ENCODE results near the gene CAMK1D.

The CAMK1D gene

DNA sequence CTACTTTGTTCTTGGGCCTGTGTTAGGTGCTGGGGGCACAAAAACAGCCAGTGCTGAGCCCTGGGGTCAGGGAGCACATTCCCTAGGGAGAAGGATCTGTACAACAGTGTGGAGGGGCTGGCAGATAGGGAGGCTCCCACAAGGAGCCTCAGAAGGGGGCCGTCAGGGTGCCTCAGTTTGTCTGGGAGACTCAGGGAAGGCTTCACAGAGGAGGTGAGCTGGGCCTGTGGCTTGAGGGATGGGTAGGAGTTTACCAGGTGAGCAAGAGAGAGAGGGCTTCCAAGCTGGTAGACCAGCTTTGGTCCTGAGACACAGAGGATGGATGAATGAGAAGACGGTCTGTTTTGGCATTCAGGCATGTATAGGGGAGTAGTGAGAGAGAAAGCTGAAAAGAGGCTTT, 52.1 kb downstream of the CAMK1D start:
- no peak for DNase-seq (ENCODE audit: low read depth in 2 of 2)

DNA sequence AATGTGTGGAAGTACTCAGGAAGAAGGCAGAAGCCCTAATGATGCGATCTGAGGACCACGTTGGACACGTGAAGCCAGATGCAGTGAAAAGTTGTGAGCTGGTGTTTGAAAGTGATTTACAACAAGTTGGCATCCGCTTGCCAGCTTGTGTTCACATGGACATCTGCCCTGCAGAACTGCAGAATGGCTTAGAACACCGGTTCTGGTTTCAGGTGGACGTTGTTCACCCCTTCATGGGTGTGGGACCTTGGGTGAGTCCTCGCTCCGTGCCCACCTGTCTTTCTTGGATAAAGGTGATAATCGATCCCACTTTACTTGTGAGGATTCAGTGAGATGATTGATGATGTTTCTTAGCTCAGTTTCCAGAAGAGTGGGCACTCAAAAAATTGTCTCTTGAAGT, 53.8 kb downstream of the CAMK1D start:
- DNase-seq (ENCODE audit: low read depth in 2 of 2): no peak

DNA sequence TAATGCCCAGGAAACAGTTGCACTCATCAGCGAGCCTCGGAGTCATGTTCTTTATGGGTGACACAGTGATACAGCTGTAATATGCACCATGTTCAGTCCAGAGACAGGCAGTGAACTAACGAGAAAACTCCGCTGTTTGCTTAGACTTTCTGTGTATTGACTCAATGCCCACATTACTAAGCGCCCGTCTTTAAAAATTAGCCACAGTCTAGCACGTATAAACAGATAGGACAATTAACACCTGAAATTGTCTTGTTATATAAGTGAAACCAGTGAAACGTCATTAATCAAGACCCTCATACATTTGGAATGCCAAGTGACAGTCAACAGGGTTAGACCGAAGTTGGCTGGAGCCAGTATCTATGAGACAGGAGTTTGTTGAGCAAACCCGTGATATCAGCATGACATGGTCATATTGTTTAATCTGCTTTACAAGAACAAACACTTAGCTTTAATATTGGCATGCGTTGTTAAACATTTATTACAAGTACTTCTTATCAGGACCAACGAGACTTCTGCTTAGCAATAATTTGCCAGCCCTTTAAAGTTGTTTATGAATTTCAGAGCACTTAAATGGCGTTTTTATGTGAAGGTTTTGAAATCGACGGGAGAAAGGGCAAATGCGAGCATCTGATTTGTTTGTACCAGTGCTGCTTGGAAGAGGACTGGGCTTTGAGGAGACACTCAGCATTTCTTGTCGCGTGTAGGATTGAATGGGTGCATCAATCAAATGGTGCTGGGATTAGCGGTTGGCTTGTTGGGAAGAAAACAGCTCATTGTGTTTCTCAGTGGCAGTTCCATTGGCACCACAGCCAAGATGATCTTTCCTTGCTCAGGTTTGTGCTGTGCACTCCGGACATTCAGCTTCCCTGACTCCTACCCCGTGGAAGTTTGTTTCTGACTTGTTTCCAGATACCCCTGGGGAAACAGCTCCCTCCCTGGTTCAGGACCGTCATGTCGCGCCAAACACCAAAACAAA, 56.3 kb downstream of the CAMK1D start:
- no peak for DNase-seq (ENCODE audit: low read depth in 2 of 2)

DNA sequence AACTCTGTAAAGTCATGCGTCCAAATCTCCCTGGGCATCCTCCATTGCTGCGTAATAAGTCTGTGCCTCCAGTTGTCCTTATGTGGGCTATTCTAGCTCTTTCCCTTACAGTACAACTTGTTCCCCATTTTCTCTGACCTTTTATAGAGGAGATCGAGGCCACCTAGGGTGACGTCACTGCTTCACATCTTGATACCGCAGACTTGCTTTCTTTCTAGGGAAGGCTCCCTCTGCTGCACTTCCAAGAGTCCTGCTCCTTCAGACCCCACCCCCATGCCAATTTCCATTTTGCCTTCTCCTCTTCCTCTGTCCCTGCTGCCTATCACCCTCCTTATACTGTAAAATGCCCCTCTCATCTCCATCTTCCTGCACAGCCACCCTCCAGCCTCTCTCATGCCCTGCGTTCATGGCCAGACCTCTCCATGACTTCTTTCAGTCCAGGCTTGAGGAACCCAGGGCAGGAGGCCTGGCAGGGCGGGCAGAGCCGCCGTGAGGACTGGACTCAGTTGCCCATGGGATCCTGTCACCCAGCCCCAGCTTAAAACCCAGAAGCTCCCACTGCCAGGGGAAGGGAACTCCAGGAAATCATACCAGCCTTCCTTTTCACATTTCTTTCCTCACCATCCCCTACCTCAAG, 57.5 kb downstream of the CAMK1D start:
- DNase-seq (ENCODE audit: low read depth in 2 of 2): no peak

DNA sequence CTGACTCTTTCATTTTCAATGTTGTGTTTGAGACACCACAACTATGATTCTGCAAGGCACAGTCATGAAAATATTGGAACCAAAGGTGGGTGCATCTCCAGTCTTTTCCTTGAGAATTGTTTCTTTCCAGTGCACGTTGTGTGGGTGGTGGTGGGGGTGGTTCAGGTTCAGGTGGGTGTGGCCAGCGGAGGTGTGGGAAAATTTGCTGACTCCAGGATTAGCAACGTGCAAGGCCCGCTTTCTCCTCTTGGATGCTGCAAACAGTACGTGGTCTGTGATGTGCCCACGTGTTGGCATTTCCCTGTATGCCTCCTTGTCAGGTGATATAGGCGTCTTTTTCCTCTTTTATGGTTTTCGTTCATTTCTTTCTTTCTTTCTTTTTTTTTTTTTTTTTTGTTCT, 59.1 kb downstream of the CAMK1D start:
- DNase-seq (ENCODE audit: low read depth in 2 of 2): no peak

DNA sequence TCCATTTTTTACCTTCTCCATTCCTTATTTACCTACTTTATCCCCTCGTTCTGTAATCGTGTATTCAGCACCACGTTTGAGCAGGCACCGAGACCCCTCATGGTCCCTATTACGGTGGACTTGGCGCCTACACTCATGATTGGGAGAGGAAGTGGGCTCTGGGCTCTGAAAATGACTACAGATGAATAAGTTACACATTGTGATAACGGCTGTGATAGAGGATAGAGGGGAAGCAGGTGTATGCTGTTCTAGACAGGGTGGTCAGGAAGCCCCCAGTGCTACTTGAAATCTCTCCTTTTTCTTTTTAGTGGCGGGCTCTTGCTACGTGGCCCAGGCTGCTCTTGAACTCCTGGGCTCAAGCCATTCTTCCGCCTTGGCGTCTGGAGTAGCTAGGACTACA, 59.8 kb downstream of the CAMK1D start:
- no peak for DNase-seq (ENCODE audit: low read depth in 2 of 2)

DNA sequence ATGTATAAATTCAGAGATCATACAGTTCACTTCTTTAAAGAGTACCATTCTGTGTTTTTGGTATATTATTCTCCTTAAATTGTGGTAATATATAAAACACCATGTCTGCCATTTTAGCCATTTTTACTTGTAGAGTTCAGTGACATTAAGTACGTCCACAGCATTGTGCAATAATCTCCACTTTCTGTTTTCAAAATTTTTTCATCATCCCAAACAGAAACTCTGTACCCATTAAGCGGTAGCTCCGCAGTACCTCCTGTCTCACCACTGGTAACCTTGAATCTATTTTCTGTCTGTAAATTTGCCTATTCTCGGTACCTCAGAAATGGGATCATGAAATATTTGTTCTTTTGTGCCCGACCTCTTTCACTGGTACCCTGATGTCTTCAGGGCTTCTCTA, 60.3 kb downstream of the CAMK1D start:
- no peak for DNase-seq (ENCODE audit: low read depth in 2 of 2)

DNA sequence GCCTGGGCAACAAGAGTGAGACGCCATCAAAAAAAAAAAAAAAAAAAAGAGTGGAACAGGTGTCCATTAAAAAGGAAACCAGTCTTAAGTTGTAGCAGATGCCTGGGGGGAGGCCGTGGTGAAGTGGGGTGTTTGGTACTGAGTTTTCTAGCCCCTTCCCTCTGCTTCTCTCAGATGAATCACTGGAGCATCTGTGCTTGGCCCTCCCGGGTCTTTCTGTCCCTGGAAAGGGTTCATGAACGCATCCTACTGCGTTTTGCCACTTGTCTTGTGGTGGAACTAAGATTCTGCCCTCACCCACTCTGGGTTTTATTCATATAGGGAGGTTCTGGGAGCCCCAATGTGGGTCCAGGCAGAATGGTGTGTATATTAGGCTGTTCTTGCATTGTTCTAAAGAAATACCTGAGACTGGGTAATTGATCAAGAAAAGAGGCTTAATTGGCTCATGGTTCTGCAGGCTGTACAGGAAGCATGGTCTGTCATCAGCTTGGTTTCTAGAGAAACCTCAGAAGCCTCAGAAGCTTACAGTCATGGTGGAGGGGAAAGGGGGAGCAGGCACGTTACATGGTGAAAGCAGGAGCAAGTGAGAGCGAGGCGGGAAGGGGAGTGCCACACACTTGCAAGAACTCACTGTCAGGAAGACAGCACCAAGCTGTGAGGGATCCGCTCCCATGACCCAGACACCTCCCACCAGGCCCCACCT, 63.5 kb downstream of the CAMK1D start:
- DNase-seq (ENCODE audit: low read depth in 2 of 2): no peak

DNA sequence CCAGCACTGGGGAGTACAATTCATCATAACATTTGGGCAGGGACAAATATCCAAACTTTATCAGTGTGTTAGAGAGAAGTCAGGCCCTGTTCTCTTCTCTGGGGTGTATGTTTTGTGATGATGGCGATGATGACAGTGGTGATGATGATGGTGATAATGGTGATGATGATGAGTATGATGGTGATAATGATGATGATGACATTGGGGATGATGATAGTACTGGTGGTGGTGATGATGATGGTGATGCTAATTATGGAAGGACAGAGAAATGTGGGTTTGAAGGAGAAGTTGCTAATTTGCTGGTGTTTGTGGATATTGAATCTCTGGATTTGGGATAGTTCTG, 64.0 kb downstream of the CAMK1D start:
- DNase-seq (ENCODE audit: low read depth in 2 of 2): no peak

DNA sequence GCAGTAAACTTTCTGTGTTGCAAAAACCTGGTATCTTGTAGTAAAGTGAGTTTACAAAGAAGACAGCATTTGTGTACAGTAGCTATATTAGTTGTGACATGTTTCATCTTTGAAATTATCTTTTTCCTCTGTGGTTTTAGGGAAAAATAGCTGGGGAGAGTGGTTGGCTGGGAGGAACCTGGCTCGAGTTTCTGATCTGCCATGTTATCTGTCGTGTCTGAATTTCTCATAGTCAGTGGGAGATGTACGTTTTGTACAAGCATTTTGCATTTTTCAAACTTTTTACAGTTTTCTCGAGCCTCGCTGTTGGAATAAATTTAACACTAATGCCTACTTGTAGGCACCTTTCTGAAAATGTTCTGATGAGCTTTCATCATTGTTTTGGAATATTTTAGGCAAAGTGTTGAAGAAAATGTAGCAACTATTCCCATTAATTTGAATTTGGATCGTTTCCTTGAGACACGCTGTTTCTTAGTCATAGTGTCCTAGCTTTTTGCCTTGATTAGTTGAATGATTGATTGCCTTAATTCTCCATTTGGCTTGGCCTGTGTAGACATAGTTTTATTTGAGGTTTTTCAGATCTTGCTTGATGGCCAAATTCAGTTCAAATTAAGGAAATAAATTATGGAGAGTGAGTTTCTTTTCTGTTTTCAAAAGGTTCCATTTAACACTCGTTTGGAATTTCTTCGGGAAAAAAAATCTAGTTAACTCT, 65.1 kb downstream of the CAMK1D start:
- DNase-seq (ENCODE audit: low read depth in 2 of 2): no peak

DNA sequence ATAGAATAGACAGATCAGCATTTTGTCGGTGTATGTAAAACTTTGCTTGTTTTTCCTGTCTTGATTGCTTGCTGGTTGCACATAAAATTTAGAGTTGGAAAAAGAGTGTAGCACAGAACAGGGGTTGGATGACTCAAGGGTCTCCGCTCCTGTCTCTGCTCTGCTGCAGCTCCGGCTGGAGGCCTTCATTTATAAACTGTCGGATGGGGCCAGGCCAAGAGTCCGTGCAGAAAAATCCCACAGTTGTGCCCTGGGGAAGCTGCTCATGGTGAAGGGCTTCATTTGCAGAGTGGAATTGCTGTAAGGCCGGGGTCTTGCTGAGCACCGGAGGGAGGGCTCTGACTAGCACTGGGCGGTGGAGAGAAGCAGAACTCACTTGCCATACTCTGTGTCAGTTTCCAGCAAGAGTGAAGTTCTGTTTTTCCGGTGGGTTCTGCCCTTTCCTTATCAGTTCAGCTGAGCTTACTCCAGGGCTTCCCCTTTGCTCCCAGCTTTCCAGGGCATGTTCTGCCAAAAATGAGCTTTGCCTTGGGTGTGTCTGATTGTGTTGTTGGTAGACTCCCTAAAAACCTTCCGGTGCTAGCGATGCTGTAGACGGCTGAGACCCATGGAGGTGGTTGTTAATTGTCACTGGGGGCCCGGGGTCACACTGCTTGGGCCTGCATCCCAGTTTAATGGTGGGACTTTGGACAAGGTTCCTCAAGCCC, 67.2 kb downstream of the CAMK1D start:
- no peak for DNase-seq (ENCODE audit: low read depth in 2 of 2)

DNA sequence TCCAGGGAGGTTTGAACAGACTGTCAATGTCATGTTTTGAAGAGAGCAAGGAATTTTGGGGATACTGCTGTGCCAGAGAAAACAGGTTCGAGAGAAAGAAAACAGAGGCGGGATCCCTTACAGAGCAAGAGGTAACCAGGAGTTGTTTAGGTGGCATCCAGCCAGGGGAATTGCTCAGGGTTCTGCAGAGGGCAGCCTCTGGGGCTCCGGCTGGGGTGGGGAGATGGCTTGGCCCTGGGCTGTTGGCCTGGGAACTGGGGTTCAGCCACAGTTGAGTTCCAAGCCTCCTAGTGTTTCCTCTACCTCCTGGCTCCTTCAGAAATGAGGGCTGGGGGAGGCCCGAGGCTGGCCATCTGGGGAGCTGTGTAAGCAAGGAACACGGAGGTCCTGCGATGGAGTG, 68.0 kb downstream of the CAMK1D start:
- no peak for DNase-seq (ENCODE audit: low read depth in 2 of 2)

DNA sequence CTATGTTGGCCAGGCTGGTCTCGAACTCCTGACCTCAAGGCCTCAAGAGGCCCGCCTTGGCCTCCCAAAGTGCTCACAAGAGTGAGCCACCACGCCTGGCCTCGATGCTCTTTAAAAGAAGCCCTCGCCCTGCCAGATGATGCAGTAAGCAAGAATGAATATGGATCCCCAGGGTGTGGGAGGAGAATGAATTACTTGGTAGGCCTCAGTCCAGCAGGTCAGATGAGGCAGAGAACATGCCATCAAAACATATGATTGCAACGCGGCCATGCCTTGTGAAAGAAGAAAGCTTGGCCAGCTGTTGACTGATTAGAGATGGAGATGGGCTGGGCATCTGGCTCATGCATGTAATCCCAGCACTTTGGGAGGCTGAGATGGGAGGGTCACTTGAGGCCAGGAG, 68.7 kb downstream of the CAMK1D start:
- DNase-seq (ENCODE audit: low read depth in 2 of 2): no peak

DNA sequence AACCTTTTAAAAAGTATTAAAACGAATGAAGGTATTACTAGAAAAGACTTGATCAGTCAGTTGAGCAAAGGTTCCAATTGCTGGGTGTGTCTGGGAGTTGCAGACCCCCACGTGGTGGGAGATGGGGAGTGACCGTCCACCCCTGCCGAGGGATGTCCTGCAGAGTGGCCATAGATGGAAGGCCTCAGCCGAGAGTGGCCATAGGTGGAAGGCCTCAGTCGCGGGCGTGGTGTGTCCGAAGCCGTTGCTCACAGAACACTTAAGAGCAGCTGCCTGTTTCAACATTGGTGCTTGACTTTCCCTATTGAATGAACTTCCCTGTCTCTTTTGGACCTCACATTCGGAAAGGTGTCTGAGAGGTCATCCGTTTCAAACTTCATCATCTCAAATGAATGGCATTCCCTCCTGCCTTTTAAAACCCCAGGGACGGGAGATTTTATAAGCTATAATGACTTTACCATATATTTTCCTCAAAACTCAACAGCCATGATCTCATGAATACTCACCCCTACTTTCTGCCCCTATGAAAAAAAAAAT, 69.4 kb downstream of the CAMK1D start:
- no peak for DNase-seq (ENCODE audit: low read depth in 2 of 2)

DNA sequence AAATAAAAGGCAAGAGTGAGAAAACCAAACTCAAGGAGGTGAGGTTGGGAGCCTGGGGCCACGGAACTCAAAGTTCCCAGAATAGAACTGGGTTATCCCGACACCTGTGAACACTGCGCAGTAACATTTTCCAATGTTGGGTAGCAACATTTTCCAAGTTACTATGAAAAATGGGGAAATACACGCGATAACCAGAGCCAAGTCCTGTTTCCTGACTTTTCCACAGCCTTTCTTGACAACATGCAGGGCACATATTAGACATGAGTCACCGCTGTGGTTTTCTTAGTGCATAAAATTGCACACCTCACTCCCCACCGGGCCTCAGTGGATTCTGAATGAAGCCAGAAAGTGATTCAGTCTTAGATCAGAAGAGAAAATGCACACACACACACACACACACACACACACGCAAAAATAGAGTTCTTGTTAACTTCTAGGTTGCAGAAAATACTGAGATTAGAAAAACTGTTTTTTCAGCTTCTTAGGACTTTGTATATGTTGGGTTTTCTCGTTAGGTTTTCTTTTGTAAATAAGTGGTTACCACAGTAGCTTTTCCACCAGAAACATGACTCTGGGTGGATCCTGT, 70.0 kb downstream of the CAMK1D start:
- DNase-seq (ENCODE audit: low read depth in 2 of 2): peak in 1 of 2 donors; percentile 27

DNA sequence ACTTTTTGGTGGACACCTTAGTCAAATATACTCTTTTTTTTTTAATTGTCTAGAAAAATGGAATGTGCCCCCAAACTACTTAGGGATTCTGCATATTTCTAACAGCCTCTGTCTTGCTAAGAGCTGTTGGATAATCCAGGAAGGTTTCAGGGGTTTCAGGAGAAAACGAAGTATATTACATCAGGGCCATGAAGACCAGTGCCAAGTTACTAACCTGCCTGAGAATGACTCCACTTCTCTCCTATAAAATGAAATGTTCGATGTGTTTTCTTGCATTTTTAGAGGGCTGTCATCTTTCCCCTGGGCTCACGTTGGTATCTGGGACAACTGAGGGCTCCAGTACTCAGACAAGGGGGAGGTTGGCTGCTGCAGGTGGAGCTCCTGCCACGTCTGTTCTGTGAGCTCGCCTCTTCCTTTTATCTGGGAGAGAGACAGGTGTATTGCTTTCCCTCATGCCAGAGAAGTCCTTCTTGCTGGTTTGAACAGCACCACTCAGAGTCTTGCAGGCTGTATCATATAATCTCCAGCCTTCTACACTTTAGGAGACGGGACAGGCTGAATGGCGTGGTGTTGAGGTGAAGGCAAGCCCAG, 71.3 kb downstream of the CAMK1D start:
- DNase-seq (ENCODE audit: low read depth in 2 of 2): no peak

DNA sequence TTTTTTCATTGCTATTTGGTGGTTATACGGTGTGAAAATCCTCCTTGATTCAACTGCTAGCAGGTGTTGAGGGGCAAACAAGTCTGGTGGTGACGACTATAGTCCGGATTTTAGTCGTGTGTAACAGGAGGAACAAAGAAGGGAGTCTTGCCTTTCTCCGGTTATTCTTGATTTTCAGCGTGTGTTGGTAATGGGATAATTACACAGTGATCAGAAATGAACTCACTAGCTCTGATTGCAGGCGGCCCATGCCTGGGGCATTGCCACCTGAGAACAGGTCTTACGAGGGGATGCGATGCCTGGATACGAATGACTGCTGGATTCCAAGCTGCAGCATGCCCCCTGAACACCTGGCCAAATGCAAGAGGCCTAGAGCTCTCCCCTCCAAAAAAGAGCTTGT, 72.8 kb downstream of the CAMK1D start:
- DNase-seq (ENCODE audit: low read depth in 2 of 2): no peak

DNA sequence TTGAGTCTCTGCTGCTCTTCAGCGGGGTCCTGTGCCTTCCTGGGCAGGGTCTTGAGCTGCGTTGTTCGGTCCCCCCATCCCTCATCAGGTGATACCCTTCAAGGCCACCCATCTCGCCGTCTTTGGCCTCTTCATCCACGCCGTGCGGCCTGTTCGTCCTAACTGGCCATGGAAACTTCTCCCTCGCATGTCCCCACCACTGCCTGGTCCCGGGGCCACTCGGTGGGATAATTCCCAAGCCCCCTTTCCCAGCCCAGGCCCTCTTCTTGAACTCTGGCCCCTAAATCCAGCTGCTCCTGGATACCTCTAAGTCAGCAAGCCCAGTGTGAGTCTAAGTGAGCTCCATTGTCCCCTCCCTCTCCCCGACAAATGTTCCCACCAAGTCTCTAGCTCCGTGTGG, 74.5 kb downstream of the CAMK1D start:
- no peak for DNase-seq (ENCODE audit: low read depth in 2 of 2)

DNA sequence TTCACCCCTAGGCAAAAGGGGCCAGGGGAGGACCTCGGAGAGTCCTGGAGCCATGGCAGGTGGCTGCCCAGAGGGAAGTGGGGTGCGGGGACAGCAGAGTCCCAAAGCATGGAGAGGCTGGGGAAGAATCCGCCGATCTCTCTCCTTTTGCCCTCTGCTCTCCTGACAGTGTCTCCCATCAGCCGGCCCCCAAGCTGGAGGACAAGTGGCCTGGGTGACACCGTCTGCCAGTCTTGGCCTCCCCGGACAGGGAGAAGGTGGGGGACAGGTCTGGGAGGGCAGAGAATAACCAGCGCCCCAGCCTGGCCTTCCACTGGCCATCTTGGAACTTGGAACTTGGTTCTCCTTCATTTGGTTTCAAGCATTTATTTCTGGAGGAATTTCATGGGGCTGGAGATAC, 77.9 kb downstream of the CAMK1D start:
- no peak for DNase-seq (ENCODE audit: low read depth in 2 of 2)

DNA sequence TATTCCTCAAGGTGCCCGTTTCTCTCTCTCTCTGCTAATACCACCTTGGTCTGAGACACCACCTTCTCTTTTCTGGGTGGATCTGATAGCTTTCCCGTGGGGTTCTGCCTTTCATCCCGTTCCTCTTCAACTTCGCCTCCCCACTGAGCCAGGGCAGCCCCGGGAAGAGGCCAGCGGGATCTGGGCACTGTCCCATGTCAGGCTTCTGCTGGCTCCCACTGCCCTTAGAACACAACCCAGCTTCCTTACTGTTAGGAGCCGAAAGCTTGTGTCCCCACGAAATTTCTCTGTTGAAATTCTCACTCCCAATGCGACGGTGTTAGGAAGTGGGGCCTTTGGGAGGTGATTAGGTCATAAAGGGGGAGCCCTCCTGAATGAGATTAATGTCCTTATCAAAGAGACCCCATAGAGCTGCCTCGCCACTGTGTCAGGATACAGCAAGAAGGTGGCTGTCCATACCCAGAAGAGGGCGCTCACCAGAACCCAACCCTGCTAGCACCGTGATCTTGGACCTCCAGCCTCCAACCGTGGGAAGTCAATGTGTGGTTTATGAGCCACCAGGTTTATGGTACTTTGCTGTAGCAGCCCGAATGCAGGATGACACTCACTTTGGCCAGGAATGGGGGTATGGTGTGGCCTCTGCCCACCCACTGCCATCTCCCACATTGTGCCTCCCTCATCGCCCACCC, 79.2 kb downstream of the CAMK1D start:
- DNase-seq (ENCODE audit: low read depth in 2 of 2): no peak
